HG03442 (cell line): ENCODE results near the gene BICRA.
"Not testable (repeated sequence)": the region's sequence is repeated elsewhere in the genome, so short reads cannot be mapped to it uniquely, and the experiment has no call there.

Experiments used
- ATAC-seq: cut with Tn5 transposase; IDR thresholded peaks from one replicate; pipeline ENCODE4 v1.9.1; 2021; ENCODE audit warnings: mild to moderate bottlenecking, moderate library complexity; ENCODE audit not compliant: unreplicated experiment

Gene BICRA

GRCh38 chr19:47626238-47626637 is 17.3 kb downstream of the BICRA start:
- ATAC-seq, result no peak

- no peak for ATAC-seq
Measured at GRCh38 chr19:47628078-47628771, 19.3 kb downstream of the BICRA start.

GRCh38 chr19:47630594-47630993 is 21.7 kb downstream of the BICRA start:
- ATAC-seq, result no peak

- no peak for ATAC-seq
Measured at GRCh38 chr19:47631681-47632446, 22.9 kb downstream of the BICRA start.

- no peak for ATAC-seq
Measured at GRCh38 chr19:47633517-47633916, 24.6 kb downstream of the BICRA start.

- no peak for ATAC-seq
Measured at GRCh38 chr19:47633996-47634395, 25.1 kb downstream of the BICRA start.

GRCh38 chr19:47635152-47635754 is 26.3 kb downstream of the BICRA start:
- ATAC-seq, result not testable (repeated sequence)

GRCh38 chr19:47637550-47637949 is 28.6 kb downstream of the BICRA start:
- no peak for ATAC-seq

GRCh38 chr19:47641891-47642485 is 33.1 kb downstream of the BICRA start:
- ATAC-seq, result no peak

GRCh38 chr19:47643281-47643680 is 34.3 kb downstream of the BICRA start:
- ATAC-seq, result no peak

- no peak for ATAC-seq
Measured at GRCh38 chr19:47644199-47644598, 35.3 kb downstream of the BICRA start.

GRCh38 chr19:47644743-47645482 is 36.0 kb downstream of the BICRA start:
- no peak for ATAC-seq

GRCh38 chr19:47646924-47647323 is 38.0 kb downstream of the BICRA start:
- ATAC-seq, result no peak

- ATAC-seq, result no peak
Measured at GRCh38 chr19:47649588-47649987, 40.7 kb downstream of the BICRA start.

GRCh38 chr19:47650700-47651099 is 41.8 kb downstream of the BICRA start:
- no peak for ATAC-seq

- ATAC-seq, result no peak
Measured at GRCh38 chr19:47651132-47651531, 42.2 kb downstream of the BICRA start.

- no peak for ATAC-seq
Measured at GRCh38 chr19:47651691-47652090, 42.8 kb downstream of the BICRA start.

GRCh38 chr19:47652285-47652684 is 43.4 kb downstream of the BICRA start:
- ATAC-seq, result no peak

GRCh38 chr19:47653856-47654255 is 44.9 kb downstream of the BICRA start:
- no peak for ATAC-seq

GRCh38 chr19:47657719-47658118 is 48.8 kb downstream of the BICRA start:
- no peak for ATAC-seq
